Duodenal mucosa (tissue), 2 donors: Measurements from ENCODE around the gene FEM1C.

ENCODE experiments used
- H3K27ac ChIP-seq: one replicate; pipeline ENCODE4 v1.7.0; 2013; ENCODE audit warnings: low read depth, low read length
- H3K27me3 ChIP-seq, 2 donors: one replicate each; pipeline ENCODE4 v1.7.0; 2013; ENCODE audit warnings: low read length in 2 of 2, control low read depth in 1 of 2; ENCODE audit not compliant: insufficient read depth in 2 of 2, control insufficient read depth in 1 of 2
- H3K36me3 ChIP-seq, 2 donors: one replicate each; pipeline ENCODE4 v1.7.0; 2013; ENCODE audit warnings: low read length in 2 of 2, control low read depth in 1 of 2; ENCODE audit not compliant: insufficient read depth in 2 of 2, control insufficient read depth in 1 of 2
- H3K4me1 ChIP-seq, 2 donors: one replicate each; pipeline ENCODE4 v1.7.0; 2013; ENCODE audit warnings: low read length in 2 of 2, control low read depth in 1 of 2; ENCODE audit not compliant: insufficient read depth in 2 of 2, control insufficient read depth in 1 of 2
- H3K4me3 ChIP-seq, 2 donors: one replicate each; pipeline ENCODE4 v1.7.0; 2013; ENCODE audit warnings: low read length in 2 of 2, low read depth in 1 of 2
- H3K9ac ChIP-seq, 2 donors: one replicate each; pipeline ENCODE4 v1.7.0; 2013; ENCODE audit warnings: low read length in 2 of 2, low read depth in 1 of 2
- H3K9me3 ChIP-seq, 2 donors: one replicate each; pipeline ENCODE4 v1.7.0; 2013; ENCODE audit warnings: low read length in 2 of 2, control low read depth in 1 of 2; ENCODE audit not compliant: control insufficient read depth in 1 of 2

Gene FEM1C

DNA sequence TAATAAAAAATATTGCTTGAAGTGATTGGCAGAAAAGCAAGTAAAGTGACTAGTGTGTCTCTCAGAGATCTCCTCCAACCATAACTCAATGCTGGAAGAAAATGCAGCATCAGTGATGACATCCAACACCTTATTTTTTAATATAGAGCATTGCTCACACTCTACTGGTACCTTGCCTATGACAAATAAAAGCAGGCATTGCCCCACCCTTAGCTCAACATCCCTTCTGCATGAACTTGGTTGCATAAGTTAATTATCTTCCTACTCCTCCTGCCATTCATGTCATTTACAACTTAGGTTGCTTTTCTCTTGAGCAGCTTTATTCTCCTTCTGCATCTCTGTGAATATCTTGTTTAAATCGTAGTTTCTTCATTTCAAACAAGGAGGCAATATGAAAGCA, 41.2 kb downstream of the FEM1C start:
- H3K27ac ChIP-seq = no peak overlapping the region
- no peaks in the 10 kb centered on the region for H3K4me1 ChIP-seq
- H3K9ac ChIP-seq = no peak overlapping the region
- no peaks in the 10 kb centered on the region for H3K9me3 ChIP-seq
- no peaks in the 10 kb centered on the region for H3K27me3 ChIP-seq
- no peak overlapping the region for H3K4me3 ChIP-seq
- no peaks in the 10 kb centered on the region for H3K36me3 ChIP-seq

DNA sequence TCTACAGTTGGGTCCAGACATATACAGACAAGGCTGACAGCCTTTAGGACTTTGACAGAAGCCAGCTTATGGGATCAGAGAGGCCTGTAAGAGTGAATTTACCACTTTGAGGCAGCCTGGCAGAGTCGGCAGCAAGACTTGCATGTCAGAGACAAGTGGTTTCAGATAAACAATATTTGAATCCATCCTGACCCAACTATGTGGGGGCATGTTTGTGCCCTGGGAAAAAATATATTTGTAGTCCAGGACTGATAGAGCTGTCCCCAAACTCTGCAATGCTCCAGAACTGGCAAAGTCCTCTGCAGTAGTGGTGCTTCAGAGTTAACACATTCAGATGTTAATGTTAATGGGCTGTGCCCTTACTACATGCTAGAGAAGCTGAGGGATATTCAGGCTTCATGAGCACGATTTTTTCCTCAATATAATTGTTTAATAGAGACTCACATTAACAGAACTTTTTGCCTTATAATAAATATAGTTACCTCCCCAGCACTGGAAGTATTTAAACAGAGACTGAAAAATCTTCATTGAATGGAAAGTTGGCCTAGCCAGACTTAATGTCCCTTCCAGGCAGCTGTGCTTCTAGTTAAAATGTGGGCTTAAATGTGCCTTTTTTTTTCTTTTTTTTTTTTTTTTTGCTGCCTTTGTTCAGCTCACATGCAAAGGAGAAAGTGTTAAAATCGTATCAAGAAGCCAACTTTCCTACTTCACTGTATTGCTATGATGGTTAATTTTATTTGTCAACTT, 42.9 kb downstream of the FEM1C start:
- H3K9me3 ChIP-seq = no peaks in the 10 kb centered on the region
- H3K9ac ChIP-seq = no peak overlapping the region
- H3K4me3 ChIP-seq = no peak overlapping the region
- H3K36me3 ChIP-seq = no peaks in the 10 kb centered on the region
- no peaks in the 10 kb centered on the region for H3K27me3 ChIP-seq
- H3K4me1 ChIP-seq = no peaks in the 10 kb centered on the region
- H3K27ac ChIP-seq = no peak overlapping the region

DNA sequence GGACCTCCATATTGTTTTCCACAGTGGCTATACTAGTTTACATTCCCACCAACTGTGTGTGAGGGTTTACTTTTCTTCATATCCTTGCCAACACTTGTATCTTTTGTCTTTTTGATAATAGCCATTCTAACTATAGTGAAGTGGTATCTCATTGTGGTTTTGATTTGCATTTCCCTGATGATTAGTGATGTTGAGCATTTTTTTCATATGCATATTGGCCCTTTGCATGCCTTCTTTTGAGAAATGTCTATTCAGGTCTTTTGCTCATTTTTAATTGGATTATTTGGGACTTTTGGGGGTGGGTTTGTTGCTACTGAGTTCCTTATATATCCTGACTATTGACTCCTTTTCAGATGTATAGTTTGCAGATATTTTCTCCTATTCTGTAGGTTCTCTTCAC, 44.4 kb downstream of the FEM1C start:
- Histone ChIP-seq H3K27ac (no peak overlapping the region), H3K4me1 (no peaks in the 10 kb centered on the region), H3K27me3 (no peaks in the 10 kb centered on the region), H3K9me3 (no peaks in the 10 kb centered on the region), H3K4me3 (no peak overlapping the region), H3K36me3 (no peaks in the 10 kb centered on the region), H3K9ac (no peak overlapping the region)

DNA sequence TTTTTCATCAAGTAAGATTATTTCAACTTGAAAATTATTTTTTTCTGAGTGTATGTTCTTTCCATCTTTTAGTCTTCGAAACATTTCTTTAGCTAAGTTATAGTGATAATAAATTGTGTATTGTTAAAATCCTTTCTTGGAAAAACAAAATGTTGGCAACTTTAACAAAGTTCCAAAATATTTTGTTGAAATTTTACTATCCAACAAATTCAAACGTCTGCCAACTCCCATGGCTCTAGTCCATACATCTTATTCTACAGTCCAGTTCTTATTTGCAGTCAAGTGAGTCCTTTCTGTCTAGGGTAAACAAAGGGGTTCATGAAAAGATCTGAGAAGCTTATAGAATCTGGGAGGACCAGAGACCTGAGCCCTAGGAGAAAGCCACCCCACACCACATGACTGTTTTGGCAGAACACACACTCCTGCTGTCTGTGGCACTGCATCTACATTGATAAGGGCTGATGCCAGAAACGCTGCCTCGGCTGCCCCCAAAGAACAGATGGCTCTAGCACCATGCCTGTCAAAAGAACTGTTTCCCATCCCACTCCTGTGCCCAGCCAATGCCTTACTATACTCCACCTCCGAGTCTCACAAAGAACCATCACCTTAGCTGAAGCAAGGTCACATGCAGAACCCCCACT, 47.5 kb downstream of the FEM1C start:
- Histone ChIP-seq H3K27me3 (no peaks in the 10 kb centered on the region), H3K9ac (no peak overlapping the region), H3K36me3 (no peaks in the 10 kb centered on the region), H3K4me1 (no peaks in the 10 kb centered on the region), H3K9me3 (no peaks in the 10 kb centered on the region), H3K27ac (no peak overlapping the region), H3K4me3 (no peak overlapping the region)

DNA sequence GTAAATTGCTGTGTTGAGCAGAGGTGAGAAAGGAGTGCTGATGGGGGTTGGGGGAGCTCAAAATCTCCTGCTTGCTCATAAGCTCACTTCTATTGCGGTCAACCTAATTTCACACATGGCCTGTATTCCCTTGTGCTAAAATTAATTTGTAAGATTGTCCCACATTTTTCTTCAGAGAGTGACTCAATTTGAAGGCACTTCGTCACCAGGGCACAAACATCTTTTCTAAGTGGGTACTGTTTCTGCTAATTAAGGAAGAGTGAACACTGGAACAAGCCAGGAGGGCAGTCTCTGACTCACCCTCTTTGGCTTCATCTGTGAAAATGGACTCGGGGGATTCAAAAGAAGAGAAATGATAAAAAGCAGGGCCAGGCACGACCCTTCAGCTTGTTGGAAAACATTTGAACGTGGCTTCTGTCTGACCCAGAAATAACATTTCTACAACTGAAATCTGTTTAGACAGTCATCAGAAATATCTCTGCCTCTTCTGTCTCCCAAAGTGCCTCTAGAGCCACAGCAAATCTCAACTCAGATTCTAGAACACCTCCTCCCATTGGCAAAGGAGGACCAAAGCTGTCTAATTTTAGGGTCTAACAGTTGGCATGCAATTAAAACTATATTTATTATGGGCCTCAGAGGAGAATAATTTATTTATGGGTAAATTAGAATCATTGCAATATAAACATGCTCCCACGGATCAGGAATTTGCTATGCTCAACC, 49.8 kb downstream of the FEM1C start:
- Histone ChIP-seq H3K9ac (no peak overlapping the region), H3K4me3 (no peak overlapping the region), H3K27ac (no peak overlapping the region), H3K27me3 (no peaks in the 10 kb centered on the region), H3K9me3 (no peaks in the 10 kb centered on the region), H3K36me3 (no peaks in the 10 kb centered on the region), H3K4me1 (no peaks in the 10 kb centered on the region)

DNA sequence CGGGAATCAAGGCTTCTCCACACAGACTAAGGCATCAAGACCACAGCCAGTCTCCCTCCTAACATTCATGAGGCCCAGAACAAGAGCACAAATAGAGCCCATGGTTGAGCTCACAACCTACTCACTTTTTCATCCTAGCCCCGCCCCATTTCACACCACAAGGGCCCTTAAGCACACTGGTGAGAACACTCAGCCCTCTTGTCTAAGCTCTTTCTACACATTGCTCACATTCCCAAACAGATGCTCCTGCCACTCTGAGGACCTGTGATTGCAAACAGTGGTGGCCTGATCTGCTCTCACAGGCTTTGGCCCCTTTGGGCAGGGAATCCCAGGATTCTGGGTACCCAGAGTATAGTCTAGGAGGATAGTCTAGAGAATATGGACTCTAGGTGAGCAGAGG, 54.0 kb downstream of the FEM1C start:
- Histone ChIP-seq H3K9me3 (no peaks in the 10 kb centered on the region), H3K4me3 (no peak overlapping the region), H3K9ac (no peak overlapping the region), H3K27ac (no peak overlapping the region), H3K36me3 (no peaks in the 10 kb centered on the region), H3K27me3 (no peaks in the 10 kb centered on the region), H3K4me1 (no peaks in the 10 kb centered on the region)

DNA sequence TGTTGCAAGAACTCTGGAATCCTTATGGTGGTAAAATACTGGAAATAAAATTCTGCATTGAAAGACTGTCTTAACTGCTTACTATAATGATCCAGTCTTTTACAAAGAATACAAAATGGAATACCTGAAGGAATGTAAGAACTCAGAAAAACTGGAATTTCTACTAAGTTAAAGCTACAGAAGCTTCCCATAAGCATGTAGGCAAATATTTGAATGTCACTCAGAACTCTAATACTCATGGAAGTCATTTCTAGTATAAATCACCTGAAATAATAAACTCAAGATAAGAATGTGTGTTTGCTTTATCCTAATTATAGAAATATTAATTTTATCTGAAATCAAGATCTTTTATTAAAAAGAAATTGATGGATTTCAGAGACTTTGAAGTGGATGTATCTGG, 54.8 kb downstream of the FEM1C start:
- Histone ChIP-seq H3K36me3 (no peaks in the 10 kb centered on the region), H3K27me3 (no peaks in the 10 kb centered on the region), H3K4me3 (no peak overlapping the region), H3K4me1 (no peaks in the 10 kb centered on the region), H3K27ac (no peak overlapping the region), H3K9me3 (no peaks in the 10 kb centered on the region), H3K9ac (no peak overlapping the region)

DNA sequence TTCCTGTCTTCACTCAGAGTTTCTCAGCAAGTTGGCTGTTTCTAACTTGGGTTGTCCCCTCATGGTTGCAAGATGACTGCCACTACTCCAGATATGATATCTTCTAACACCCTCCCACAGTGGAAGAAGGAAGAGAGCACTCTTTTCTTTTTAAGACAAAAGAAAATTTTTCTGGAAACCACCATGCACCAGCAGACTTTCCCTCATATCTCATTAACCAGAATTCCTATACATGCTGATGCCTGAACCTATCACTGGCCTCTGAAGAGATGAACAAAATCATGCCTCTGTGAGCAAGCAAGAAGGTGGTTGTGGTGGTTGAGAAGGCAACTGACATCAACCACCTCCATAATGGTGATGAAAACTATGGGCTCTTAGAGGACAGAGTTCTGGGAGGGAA, 56.8 kb downstream of the FEM1C start:
- Histone ChIP-seq H3K36me3 (no peaks in the 10 kb centered on the region), H3K4me1 (no peaks in the 10 kb centered on the region), H3K9ac (no peak overlapping the region), H3K27ac (no peak overlapping the region), H3K9me3 (no peaks in the 10 kb centered on the region), H3K4me3 (no peak overlapping the region), H3K27me3 (no peaks in the 10 kb centered on the region)

DNA sequence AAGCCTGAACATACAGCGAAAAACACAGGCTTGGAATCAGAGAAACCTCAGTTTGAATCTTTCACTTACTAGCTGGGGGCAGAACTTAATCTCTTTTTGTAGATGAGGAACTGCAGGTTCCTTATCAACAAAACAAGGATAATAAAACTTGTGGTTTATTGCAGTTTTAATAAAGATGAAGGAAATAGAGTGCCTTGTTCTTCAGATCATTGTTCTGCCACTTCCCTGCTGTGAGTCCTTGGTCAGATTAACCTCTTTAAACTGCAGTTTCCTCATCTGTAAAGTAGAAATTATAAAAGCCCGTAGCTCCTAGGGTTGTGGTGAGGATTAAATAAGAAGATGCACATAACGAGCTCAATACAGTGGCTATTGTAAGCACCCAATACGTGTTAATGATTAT, 57.4 kb downstream of the FEM1C start:
- H3K36me3 ChIP-seq = no peaks in the 10 kb centered on the region
- no peak overlapping the region for H3K4me3 ChIP-seq
- H3K4me1 ChIP-seq = no peaks in the 10 kb centered on the region
- H3K27me3 ChIP-seq = no peaks in the 10 kb centered on the region
- no peak overlapping the region for H3K9ac ChIP-seq
- H3K27ac ChIP-seq = no peak overlapping the region
- H3K9me3 ChIP-seq = no peaks in the 10 kb centered on the region

DNA sequence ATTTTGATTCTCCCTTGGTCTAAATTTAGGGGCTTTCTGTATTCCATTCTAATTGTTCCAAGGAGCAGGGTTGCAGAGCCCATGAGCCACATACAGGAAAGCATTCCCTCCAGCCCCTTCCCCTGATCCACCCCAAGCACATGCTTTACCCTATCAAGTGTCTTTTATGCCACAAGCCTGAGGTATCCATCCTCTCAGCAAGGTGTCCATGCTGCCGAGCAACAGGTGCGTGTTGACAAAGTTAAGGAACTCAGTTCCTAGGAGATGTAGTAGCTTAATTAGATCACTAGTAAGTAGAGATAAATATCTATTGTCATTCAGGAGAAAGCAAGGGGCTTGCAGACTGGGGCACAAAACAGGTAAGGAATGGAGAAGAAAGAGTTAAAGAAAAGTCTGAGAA, 57.8 kb downstream of the FEM1C start:
- no peaks in the 10 kb centered on the region for H3K36me3 ChIP-seq
- H3K27me3 ChIP-seq = no peaks in the 10 kb centered on the region
- no peak overlapping the region for H3K27ac ChIP-seq
- H3K4me1 ChIP-seq = no peaks in the 10 kb centered on the region
- H3K9ac ChIP-seq = no peak overlapping the region
- no peak overlapping the region for H3K4me3 ChIP-seq
- H3K9me3 ChIP-seq = no peaks in the 10 kb centered on the region
